ENCODE data around the gene ARHGEF40. TPM values are rescaled to one million over a fixed set of nuclear protein-coding genes. Genes with fewer than 3 reads are reported as not detected.

Gene ARHGEF40
- total and polyA plus RNA-seq, 4 donors: 37.9 to 98.9 (median 77.1) TPM

- peak in 1 of 6 donors; percentile 63 for DNase-seq (ENCODE audit: low read depth in 4 of 6, low spot score in 6 of 6)
- H3K4me3 ChIP-seq (ENCODE audit: low read depth, low read length): peak overlapping the region; percentile 89
- no peaks in the 10 kb centered on the region for H3K27me3 ChIP-seq (ENCODE audit: control insufficient read depth, insufficient read depth, low read length)
- peaks cover 60% of the 10 kb centered on the region for H3K4me1 ChIP-seq (ENCODE audit: control insufficient read depth, insufficient read depth, low read length)
- H3K36me3 ChIP-seq (ENCODE audit: control insufficient read depth, insufficient read depth, low read length): peaks cover 33% of the 10 kb centered on the region
- H3K9me3 ChIP-seq (ENCODE audit: control insufficient read depth, insufficient read depth, low read length): no peaks in the 10 kb centered on the region
- H3K27ac ChIP-seq (ENCODE audit: low read depth, low read length): peak overlapping the region; percentile 97
- under 1% methylated on average over 20 of the region's 23 CpGs for WGBS (ENCODE audit: insufficient coverage)
Measured at GRCh38 chr14:21070610-21071224, 613 bp downstream of the ARHGEF40 start.

- Histone ChIP-seq H3K36me3 (ENCODE audit: control insufficient read depth, insufficient read depth, low read length) (peaks cover 37% of the 10 kb centered on the region), H3K4me1 (ENCODE audit: control insufficient read depth, insufficient read depth, low read length) (peaks cover 60% of the 10 kb centered on the region), H3K27ac (ENCODE audit: low read depth, low read length) (peak overlapping the region; percentile 97), H3K4me3 (ENCODE audit: low read depth, low read length) (peak overlapping the region; percentile 89), H3K9me3 (ENCODE audit: control insufficient read depth, insufficient read depth, low read length) (no peaks in the 10 kb centered on the region), H3K27me3 (ENCODE audit: control insufficient read depth, insufficient read depth, low read length) (no peaks in the 10 kb centered on the region)
- DNase-seq (ENCODE audit: low read depth in 4 of 6, low spot score in 6 of 6): peak in 4 of 6 donors; percentile 57 to 95 (median 82)
- under 1% methylated on average over 31 of the region's 37 CpGs for WGBS (ENCODE audit: insufficient coverage)
Measured at GRCh38 chr14:21071225-21072030, 1.3 kb downstream of the ARHGEF40 start.

DNA sequence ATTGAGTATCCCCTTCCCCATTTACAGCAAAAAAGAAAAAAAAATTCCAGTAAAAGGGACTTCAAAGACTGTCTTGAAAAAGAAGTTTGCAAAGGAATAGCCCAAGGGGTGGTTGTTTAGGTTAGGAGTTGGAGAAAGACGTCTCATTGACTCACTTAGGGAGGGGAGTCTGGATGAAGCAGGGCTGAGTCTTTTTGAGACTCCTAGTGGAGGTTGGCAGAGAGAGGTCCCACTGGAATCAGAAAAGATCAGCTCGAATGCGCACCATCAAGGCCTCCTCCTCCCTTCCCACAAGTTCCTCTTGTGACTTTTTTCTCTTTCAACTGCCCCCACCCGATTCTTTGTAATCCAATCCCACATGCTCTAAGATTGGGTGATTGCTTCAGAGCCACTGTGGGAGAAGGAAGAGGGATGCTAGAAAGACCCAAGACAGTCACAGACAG is 1.9 kb downstream of the ARHGEF40 start:
- WGBS (ENCODE audit: insufficient coverage): 11% methylated on average over 1 of the region's 4 CpGs
- H3K4me1 ChIP-seq (ENCODE audit: control insufficient read depth, insufficient read depth, low read length): peaks cover 60% of the 10 kb centered on the region
- peak overlapping the region; percentile 89 for H3K4me3 ChIP-seq (ENCODE audit: low read depth, low read length)
- peaks cover 44% of the 10 kb centered on the region for H3K36me3 ChIP-seq (ENCODE audit: control insufficient read depth, insufficient read depth, low read length)
- no peaks in the 10 kb centered on the region for H3K9me3 ChIP-seq (ENCODE audit: control insufficient read depth, insufficient read depth, low read length)
- H3K27ac ChIP-seq (ENCODE audit: low read depth, low read length): peak overlapping the region; percentile 97
- H3K27me3 ChIP-seq (ENCODE audit: control insufficient read depth, insufficient read depth, low read length): no peaks in the 10 kb centered on the region
- DNase-seq (ENCODE audit: low read depth in 4 of 6, low spot score in 6 of 6): peak in 1 of 6 donors; percentile 52

- Histone ChIP-seq H3K27me3 (ENCODE audit: control insufficient read depth, insufficient read depth, low read length) (no peaks in the 10 kb centered on the region), H3K36me3 (ENCODE audit: control insufficient read depth, insufficient read depth, low read length) (peaks cover 51% of the 10 kb centered on the region), H3K27ac (ENCODE audit: low read depth, low read length) (peak overlapping the region; percentile 97), H3K4me1 (ENCODE audit: control insufficient read depth, insufficient read depth, low read length) (peaks cover 60% of the 10 kb centered on the region), H3K9me3 (ENCODE audit: control insufficient read depth, insufficient read depth, low read length) (no peaks in the 10 kb centered on the region), H3K4me3 (ENCODE audit: low read depth, low read length) (no peak overlapping the region)
- WGBS (ENCODE audit: insufficient coverage): 91% methylated on average over 9 of the region's 9 CpGs
- no peak for DNase-seq (ENCODE audit: low read depth in 4 of 6, low spot score in 6 of 6)
Measured at GRCh38 chr14:21072781-21073339, 2.8 kb downstream of the ARHGEF40 start.

- Histone ChIP-seq H3K9me3 (ENCODE audit: control insufficient read depth, insufficient read depth, low read length) (no peaks in the 10 kb centered on the region), H3K27ac (ENCODE audit: low read depth, low read length) (no peak overlapping the region), H3K4me3 (ENCODE audit: low read depth, low read length) (no peak overlapping the region), H3K27me3 (ENCODE audit: control insufficient read depth, insufficient read depth, low read length) (no peaks in the 10 kb centered on the region), H3K4me1 (ENCODE audit: control insufficient read depth, insufficient read depth, low read length) (peaks cover 54% of the 10 kb centered on the region), H3K36me3 (ENCODE audit: control insufficient read depth, insufficient read depth, low read length) (peaks cover 61% of the 10 kb centered on the region)
- DNase-seq (ENCODE audit: low read depth in 4 of 6, low spot score in 6 of 6): no peak
- WGBS (ENCODE audit: insufficient coverage): 90% methylated on average over 9 of the region's 9 CpGs
Measured at GRCh38 chr14:21073921-21074320, 3.8 kb downstream of the ARHGEF40 start.

GRCh38 chr14:21074398-21075272 is 4.5 kb downstream of the ARHGEF40 start:
- WGBS (ENCODE audit: insufficient coverage): 89% methylated on average over 25 of the region's 26 CpGs
- no peak overlapping the region for H3K4me3 ChIP-seq (ENCODE audit: low read depth, low read length)
- peaks cover 68% of the 10 kb centered on the region for H3K36me3 ChIP-seq (ENCODE audit: control insufficient read depth, insufficient read depth, low read length)
- H3K27ac ChIP-seq (ENCODE audit: low read depth, low read length): no peak overlapping the region
- H3K9me3 ChIP-seq (ENCODE audit: control insufficient read depth, insufficient read depth, low read length): no peaks in the 10 kb centered on the region
- H3K4me1 ChIP-seq (ENCODE audit: control insufficient read depth, insufficient read depth, low read length): peaks cover 47% of the 10 kb centered on the region
- no peak for DNase-seq (ENCODE audit: low read depth in 4 of 6, low spot score in 6 of 6)
- H3K27me3 ChIP-seq (ENCODE audit: control insufficient read depth, insufficient read depth, low read length): no peaks in the 10 kb centered on the region

- no peak overlapping the region for H3K27ac ChIP-seq (ENCODE audit: low read depth, low read length)
- 84% methylated on average over 9 of the region's 9 CpGs for WGBS (ENCODE audit: insufficient coverage)
- H3K4me1 ChIP-seq (ENCODE audit: control insufficient read depth, insufficient read depth, low read length): peaks cover 38% of the 10 kb centered on the region
- no peaks in the 10 kb centered on the region for H3K9me3 ChIP-seq (ENCODE audit: control insufficient read depth, insufficient read depth, low read length)
- no peak for DNase-seq (ENCODE audit: low read depth in 4 of 6, low spot score in 6 of 6)
- H3K4me3 ChIP-seq (ENCODE audit: low read depth, low read length): no peak overlapping the region
- no peaks in the 10 kb centered on the region for H3K27me3 ChIP-seq (ENCODE audit: control insufficient read depth, insufficient read depth, low read length)
- peaks cover 78% of the 10 kb centered on the region for H3K36me3 ChIP-seq (ENCODE audit: control insufficient read depth, insufficient read depth, low read length)
Measured at GRCh38 chr14:21075719-21076437, 5.8 kb downstream of the ARHGEF40 start.

DNA sequence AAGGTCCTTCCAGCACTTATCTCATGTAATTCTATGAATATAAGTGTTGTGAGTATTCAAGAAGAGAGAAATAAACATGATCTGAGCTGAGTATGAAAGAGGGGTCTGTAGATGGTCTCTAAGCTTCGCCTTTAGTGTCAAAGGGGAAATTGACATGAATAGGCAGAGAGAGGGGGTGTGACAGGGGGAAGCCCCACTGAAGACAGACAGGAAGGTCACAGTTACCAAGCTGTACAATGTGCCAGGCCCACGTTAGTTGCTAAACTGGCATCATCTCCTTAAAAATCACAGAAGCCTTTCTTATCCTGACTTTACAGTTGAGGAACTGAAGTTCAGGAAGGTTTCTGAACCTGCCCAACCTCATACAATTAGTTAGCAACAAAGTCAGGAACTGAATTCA is 7.6 kb downstream of the ARHGEF40 start:
- H3K9me3 ChIP-seq (ENCODE audit: control insufficient read depth, insufficient read depth, low read length): no peaks in the 10 kb centered on the region
- WGBS (ENCODE audit: insufficient coverage): 70% methylated on average over 1 of the region's 2 CpGs
- H3K4me3 ChIP-seq (ENCODE audit: low read depth, low read length): no peak overlapping the region
- H3K36me3 ChIP-seq (ENCODE audit: control insufficient read depth, insufficient read depth, low read length): peaks cover 94% of the 10 kb centered on the region
- DNase-seq (ENCODE audit: low read depth in 4 of 6, low spot score in 6 of 6): no peak
- H3K4me1 ChIP-seq (ENCODE audit: control insufficient read depth, insufficient read depth, low read length): peaks cover 26% of the 10 kb centered on the region
- no peak overlapping the region for H3K27ac ChIP-seq (ENCODE audit: low read depth, low read length)
- H3K27me3 ChIP-seq (ENCODE audit: control insufficient read depth, insufficient read depth, low read length): no peaks in the 10 kb centered on the region

DNA sequence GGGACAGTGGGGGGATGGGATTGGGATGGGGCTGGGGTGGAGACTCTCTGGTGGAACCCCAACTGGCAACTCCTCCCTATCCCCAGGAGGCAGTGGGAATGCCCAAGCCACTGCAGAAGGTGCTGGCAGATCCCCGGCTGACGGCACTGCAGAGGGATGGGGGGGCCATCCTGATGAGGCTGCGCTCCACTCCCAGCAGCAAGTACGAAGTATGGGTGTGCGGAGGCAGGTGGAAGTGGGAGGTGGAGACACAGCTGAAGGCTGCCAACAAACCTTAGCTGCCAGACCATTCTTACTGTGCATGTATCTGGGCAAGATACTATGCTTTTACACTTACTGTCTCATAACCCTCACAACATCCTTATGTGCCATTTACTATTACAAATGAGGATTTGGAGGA is 8.2 kb downstream of the ARHGEF40 start:
- Histone ChIP-seq H3K36me3 (ENCODE audit: control insufficient read depth, insufficient read depth, low read length) (peaks cover 94% of the 10 kb centered on the region), H3K4me3 (ENCODE audit: low read depth, low read length) (no peak overlapping the region), H3K4me1 (ENCODE audit: control insufficient read depth, insufficient read depth, low read length) (peaks cover 21% of the 10 kb centered on the region), H3K9me3 (ENCODE audit: control insufficient read depth, insufficient read depth, low read length) (no peaks in the 10 kb centered on the region), H3K27me3 (ENCODE audit: control insufficient read depth, insufficient read depth, low read length) (no peaks in the 10 kb centered on the region), H3K27ac (ENCODE audit: low read depth, low read length) (no peak overlapping the region)
- DNase-seq (ENCODE audit: low read depth in 4 of 6, low spot score in 6 of 6): no peak
- 90% methylated on average over 3 of the region's 5 CpGs for WGBS (ENCODE audit: insufficient coverage)

All from spinal cord (tissue), 10 donors.